Posterior cingulate gyrus (tissue), 11 donors: ENCODE data around the gene DNER.

Experiments
- DNase-seq, 10 donors: peaks; one replicate each; pipeline versions ENCODE4 v3.0.0 to v3.0.0-alpha.2; 2020 to 2021; ENCODE audit warnings: mixed read lengths in 3 of 10
- intact Hi-C: fragments of 100-400 bp; cut with DNase I; formaldehyde crosslinking; loops from one replicate; pipeline ENCODE4 v1.15.1; 2023

Gene DNER

GRCh38 chr2:229679393-229680125 is 34.8 kb downstream of the DNER start:
- no peak for DNase-seq
- intact Hi-C loops, result no loop called here

DNA sequence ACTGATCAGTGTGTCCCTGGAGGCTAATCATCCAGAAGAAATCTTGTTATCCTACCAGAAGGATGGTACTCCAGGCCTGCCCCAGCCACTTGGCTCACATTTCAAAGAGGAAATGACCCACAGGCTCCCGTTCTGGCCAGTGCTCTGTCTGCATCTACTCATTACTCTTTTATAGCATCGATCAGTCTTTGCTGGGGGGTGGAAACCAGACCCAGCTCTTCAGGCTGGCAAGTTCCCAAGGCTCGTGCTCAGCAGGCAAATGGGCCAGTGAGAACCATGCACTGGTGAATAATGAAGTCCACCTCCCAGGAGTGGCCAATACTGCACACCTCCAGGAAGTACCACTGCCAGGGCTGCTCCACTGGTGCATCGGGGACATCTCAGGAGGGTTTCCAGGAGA is 38.8 kb downstream of the DNER start:
- intact Hi-C loops, result no loop called here
- peak in 1 of 10 donors; percentile 63 for DNase-seq

DNA sequence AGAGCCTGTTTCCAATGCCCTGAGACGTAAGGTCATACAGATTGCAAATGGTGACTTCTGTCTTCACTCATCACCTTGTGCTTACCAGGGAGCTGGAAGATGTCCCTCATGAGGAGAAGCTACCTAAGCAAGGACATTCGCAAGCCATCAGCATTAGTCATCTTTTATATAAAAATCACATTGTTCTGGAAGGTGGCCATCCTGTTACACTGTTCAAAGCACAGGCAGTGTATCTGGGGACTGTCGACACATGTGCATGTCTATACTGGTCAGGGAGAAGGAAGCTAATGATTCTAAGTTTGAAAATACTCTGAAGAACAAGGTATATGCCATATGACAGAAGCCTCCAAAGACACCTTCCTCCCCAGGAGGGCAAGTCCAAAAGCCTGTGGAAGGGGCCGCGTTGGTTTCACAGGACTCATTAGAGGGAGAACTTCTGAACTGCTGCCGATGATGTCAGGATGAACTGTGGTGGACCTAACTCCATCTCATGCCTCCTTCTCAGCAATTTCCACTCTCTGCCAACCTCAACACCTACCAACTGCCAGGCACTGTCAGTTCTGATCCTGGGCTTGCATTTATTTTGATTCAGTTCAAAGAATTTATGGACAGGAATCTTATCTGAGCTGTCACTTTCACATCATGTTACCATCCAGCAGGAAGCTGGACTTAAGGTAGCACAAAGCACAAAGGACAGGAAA is 39.4 kb downstream of the DNER start:
- intact Hi-C loops, result loop anchor here (5.0 kb wide), 1 partner anchor 32 kb away; no protein-coding TSS in a partner anchor
- no peak for DNase-seq

DNA sequence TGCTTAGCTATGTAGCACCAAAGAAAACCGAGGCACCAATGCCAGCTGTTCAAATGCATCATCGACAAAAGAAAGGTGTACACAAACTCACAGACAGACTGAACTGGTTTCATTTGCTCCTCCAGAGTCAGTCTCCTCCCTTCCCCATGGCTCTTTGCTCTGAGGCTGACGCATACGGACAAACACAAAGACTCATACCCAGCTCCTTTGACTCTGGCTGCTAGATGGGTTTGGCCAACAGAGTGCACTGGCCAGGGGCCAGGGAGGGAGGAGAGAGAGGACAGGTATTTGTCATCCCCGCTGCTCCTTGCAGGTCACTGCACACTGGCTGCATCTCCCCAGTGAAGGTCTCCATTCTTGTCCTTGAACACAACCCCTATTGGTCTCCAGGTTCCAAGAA is 40.7 kb downstream of the DNER start:
- no peak for DNase-seq
- intact Hi-C loops, result loop anchor here (5.0 kb wide), 1 partner anchor 34 kb away; no protein-coding TSS in a partner anchor

GRCh38 chr2:229672021-229672420 is 42.3 kb downstream of the DNER start:
- no peak for DNase-seq
- intact Hi-C loops, result loop anchor here (5.0 kb wide), 1 partner anchor 35 kb away; no protein-coding TSS in a partner anchor

DNA sequence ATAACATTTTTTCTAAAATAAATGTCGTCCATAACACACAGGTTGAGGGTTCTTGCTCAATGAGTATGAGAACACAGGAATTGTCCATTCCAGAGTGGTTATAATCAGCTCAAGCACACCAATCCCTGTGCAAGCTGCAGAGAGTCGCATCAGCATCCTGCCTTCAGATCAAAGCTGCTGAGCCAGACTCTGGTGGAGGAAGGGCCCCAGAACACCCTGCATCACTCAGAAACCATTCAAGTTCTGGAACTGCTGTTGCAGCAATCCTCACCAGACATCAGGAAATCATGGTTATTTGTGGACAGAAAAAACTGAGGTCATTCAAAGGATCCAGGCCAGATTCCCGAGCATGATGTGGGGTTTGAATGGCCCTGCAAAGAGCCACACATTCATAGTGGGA is 44.5 kb downstream of the DNER start:
- peak in 4 of 10 donors; percentile 22 to 89 (median 42) for DNase-seq
- intact Hi-C loops, result loop anchor here (5.0 kb wide), 1 partner anchor 37 kb away; no protein-coding TSS in a partner anchor

DNA sequence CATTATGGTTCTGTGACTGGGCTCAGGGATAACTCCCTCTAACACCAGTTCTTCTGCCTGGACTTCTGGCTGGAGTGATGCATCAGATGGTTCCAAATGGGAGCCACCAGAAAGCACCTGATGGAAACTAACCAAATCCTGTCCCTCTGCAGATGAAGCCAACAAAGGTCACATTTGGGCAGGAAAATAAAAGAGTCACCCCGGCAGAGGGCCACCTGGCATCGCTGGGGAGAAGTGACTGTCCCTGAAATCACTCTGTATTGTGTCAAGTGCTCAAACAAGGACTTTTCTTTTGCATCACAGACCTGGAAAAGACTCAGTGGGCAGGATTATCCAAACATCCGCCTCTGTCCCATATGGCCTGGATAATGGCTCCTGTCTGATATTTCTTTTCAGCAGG is 47.5 kb downstream of the DNER start:
- no peak for DNase-seq
- intact Hi-C loops, result no loop called here

- DNase-seq, result no peak
- intact Hi-C loops, result no loop called here
Measured at GRCh38 chr2:229665158-229665557, 49.2 kb downstream of the DNER start.

DNA sequence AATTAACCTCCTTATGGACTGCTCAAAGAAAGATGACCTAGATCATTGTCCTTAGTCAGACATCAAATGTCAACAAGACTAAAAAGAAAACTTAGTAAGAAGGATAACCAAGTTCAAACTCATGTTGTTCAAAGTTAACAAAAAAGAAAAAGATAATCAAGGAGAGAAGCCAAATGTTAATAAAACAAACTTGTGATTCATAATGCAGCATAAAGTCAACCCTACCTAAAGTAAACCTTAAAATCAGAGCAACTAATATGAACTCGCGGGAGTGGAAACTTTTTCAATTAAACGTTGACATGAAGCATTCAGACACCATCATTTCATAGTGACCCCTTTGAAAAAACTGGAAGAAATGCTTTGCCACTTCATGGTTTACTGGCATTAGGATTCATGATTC is 52.9 kb downstream of the DNER start:
- intact Hi-C loops, result no loop called here
- DNase-seq, result no peak

- DNase-seq, result no peak
- intact Hi-C loops, result no loop called here
Measured at GRCh38 chr2:229660951-229661350, 53.4 kb downstream of the DNER start.

GRCh38 chr2:229660391-229660790 is 54.0 kb downstream of the DNER start:
- intact Hi-C loops, result no loop called here

GRCh38 chr2:229658004-229658403 is 56.4 kb downstream of the DNER start:
- intact Hi-C loops, result no loop called here
- no peak for DNase-seq

More at GRCh38 chr2:229660391-229660790, 54.0 kb downstream of the DNER start:
- no peak for DNase-seq

GRCh38 chr2:229654437-229654836 is 59.9 kb downstream of the DNER start:
- no peak for DNase-seq
- intact Hi-C loops, result no loop called here

DNA sequence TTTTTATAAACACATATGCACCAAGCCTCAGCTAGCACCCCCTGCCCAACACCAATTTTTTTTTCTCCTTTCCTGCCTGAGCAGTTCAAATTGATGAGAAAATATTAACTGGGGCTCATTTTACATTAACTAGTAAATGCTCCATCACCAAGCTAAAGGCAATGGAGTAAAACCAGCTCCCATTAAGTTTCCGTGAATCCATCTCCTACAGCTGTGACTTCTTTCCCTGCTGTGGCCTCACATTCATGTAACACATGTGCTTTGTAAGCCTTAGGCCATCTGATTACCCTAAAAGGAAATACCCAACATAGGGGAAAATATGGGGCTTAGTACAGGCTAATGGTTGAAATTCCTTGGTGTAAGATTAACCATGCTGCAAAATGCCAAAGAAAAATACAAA is 60.8 kb downstream of the DNER start:
- no peak for DNase-seq
- intact Hi-C loops, result no loop called here

GRCh38 chr2:229652796-229653195 is 61.6 kb downstream of the DNER start:
- intact Hi-C loops, result no loop called here

GRCh38 chr2:229650901-229651300 is 63.5 kb downstream of the DNER start:
- intact Hi-C loops, result no loop called here
- peak in 2 of 10 donors; percentile 43 to 87 for DNase-seq

More at GRCh38 chr2:229652796-229653195, 61.6 kb downstream of the DNER start:
- no peak for DNase-seq

DNA sequence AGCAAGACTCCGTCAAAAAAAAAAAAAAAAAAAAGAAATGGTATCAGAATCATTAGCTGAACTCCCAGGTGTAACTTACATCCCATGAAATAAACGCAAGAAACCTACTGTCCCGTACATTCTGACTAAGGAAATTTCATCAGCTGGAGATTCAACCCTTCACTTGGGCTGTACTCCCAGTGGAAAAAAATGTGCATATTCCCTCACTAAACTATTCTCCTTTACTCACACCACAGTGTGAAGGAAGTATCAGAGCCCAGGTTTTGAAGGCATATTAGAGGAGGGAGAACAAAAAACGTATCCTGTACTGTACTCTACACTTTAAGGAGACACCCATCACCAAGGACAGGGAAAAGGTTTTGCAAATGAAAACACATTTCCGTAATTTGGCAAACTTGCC is 64.3 kb downstream of the DNER start:
- no peak for DNase-seq
- intact Hi-C loops, result no loop called here

DNA sequence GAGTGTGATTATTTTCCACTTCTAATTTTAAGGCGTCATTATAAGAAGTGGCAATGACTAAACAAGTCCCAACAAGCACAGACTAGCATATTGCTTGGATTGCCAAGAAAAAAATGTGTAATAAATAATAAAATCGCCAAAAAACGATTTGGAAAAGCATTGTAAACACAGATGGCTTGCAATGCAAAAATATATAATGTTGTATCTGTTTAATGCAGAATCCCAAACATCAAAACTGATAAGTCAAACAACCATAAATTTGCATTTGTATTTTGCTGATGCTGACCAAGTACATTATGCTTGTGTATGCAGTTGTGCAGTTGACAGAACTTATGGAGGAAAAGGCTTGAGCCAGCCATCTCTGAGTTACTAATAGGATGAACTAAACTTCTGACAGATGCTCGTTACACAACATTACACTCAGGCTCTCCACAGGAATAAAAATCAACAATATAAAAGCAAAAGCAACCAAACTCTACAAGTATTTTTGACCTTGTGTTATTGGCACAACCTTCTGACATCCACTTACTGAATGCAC is 68.1 kb downstream of the DNER start:
- no peak for DNase-seq
- intact Hi-C loops, result no loop called here

- intact Hi-C loops, result no loop called here
- no peak for DNase-seq
Measured at GRCh38 chr2:229642371-229642770, 72.0 kb downstream of the DNER start.

DNA sequence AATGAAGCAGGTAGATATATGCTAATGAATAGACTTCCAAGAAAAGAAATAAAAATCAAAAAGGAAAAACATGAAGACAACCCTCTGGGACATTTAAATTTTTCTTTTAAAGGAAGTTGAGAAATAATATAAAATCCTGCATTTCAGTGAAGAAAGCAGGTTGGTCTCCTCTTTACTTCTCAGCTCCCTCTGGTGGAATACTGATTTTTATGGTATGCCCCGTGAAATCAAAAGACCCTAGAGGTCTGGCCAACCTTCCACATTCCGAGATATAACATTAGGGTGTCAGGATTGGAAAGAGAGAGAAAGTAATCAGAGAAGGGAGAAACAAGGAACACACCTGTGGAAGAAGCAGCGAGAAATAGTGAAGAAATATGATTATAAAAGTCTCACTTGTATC is 72.7 kb downstream of the DNER start:
- no peak for DNase-seq
- intact Hi-C loops, result no loop called here

- intact Hi-C loops, result no loop called here
- DNase-seq, result no peak
Measured at GRCh38 chr2:229640636-229641035, 73.7 kb downstream of the DNER start.

GRCh38 chr2:229636571-229636970 is 77.8 kb downstream of the DNER start:
- intact Hi-C loops, result no loop called here
- DNase-seq, result no peak
